Left ventricle myocardium inferior (tissue), 1 donor: Measurements from ENCODE around the gene IDI2. TPM values are rescaled to one million over a fixed set of nuclear protein-coding genes. Genes with fewer than 3 reads are reported as not detected.

Experiments
- DNase-seq: peaks from one replicate; pipeline ENCODE4 v3.0.0-alpha.2; 2020
- H3K27ac ChIP-seq: fragments of 200-600 bp; replicated peaks from 2 replicates; pipeline ENCODE4 v1.8.0; 2021
- H3K27me3 ChIP-seq: fragments of 200-600 bp; 2 replicates; pipeline ENCODE4 v1.8.0; 2021; ENCODE audit warnings: low read depth
- H3K36me3 ChIP-seq: fragments of 200-600 bp; 2 replicates; pipeline ENCODE4 v1.8.0; 2021
- H3K4me1 ChIP-seq: fragments of 200-600 bp; 2 replicates; pipeline ENCODE4 v1.8.0; 2021
- H3K4me3 ChIP-seq: fragments of 200-600 bp; 2 replicates; pipeline ENCODE4 v1.8.0; 2021; ENCODE audit warnings: mild to moderate bottlenecking, moderate library complexity
- H3K9me3 ChIP-seq: fragments of 200-600 bp; replicated peaks from 2 replicates; pipeline ENCODE4 v1.8.0; 2021
- CTCF ChIP-seq: fragments of 200-600 bp; IDR thresholded peaks from 2 replicates; pipeline ENCODE4 v1.8.0; 2021; ENCODE audit warnings: antibody characterized with exemption, mild to moderate bottlenecking, borderline replicate concordance
- intact Hi-C: fragments of 100-400 bp; cut with micrococcal nuclease; formaldehyde crosslinking; loops from one replicate; pipeline ENCODE4 v1.11.0; 2022
- total RNA-seq: library from RNA; stranded (reverse); fragmentation: NEBNext Ultra II Directional; extraction: Animal tissue kit (Norgen Biotek cat#: 25700); gene quantifications from one replicate; pipeline ENCODE4 v1.2.1, GENCODE V29; 2021
- donor health status: DM: no; HTN: yes; CAD: no; lungs with severe emphysema.

Gene IDI2
- total RNA-seq, 1 donor from 2014 or later: 0.33 TPM

- peaks cover 58% of the 10 kb centered on the region for H3K4me1 ChIP-seq
- H3K27me3 ChIP-seq: no peaks in the 10 kb centered on the region
- peak overlapping the region; percentile 96 for H3K27ac ChIP-seq
- TF ChIP-seq CTCF: no peak
- intact Hi-C loops: no loop called here
- H3K4me3 ChIP-seq: peak overlapping the region; percentile 92
- DNase-seq: no peak
- peaks cover 16% of the 10 kb centered on the region for H3K36me3 ChIP-seq
- no peaks in the 10 kb centered on the region for H3K9me3 ChIP-seq
Measured at GRCh38 chr10:988667-989545, 36.8 kb downstream of the IDI2 start.

DNA sequence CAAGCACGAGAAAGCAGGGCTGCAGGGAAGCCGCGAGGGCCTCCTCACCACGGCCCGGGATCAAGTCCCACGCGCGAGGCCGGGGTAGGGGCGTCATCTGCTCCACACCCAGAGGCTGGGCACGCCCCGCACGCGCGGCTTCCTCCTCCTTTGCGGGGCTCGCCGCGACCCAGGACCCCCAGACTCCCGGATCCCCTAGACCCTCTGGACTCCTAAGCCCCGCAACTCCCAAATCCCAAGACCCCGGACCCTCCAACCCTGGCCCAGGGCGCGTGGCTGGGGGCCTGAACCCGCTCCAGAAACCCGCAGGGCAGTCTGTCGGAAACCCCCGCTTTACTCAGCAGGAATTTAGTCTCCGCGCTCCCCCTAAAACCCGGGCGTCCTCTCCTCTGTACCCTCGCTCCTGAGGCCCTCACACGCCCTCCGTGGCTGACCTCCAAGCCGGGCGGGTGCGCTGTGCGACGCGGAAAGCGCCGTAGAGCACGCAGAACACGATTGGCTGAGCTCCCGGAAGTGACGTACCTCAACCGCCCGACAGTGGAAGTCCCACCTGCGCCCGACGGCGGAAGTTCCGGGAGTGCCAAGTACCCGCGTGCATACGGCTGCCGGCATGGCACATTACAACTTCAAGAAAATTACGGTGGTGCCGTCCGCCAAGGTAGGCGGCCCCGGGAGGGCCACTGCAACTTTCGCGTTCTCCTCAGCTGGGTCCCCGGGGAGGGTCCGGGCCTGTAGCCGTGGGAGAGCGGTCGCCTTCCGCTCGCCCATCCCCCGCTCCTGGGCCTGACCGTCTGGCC, 37.6 kb downstream of the IDI2 start, which contains the start of gene GTPBP4:
GTPBP4 (plus strand) TSS at position 565 of the 797 bp plus-strand sequence; CDS start at position 611, 46 bp downstream.
- intact Hi-C loops: no loop called here
- no peak for TF ChIP-seq CTCF
- Histone ChIP-seq H3K27me3 (no peaks in the 10 kb centered on the region), H3K4me1 (peaks cover 58% of the 10 kb centered on the region), H3K36me3 (peaks cover 8% of the 10 kb centered on the region), H3K9me3 (no peaks in the 10 kb centered on the region), H3K27ac (peak within 1 kb of the TSS; percentile 96), H3K4me3 (peak within 1 kb of the TSS; percentile 92)
- DNase-seq: peak; percentile 99

DNA sequence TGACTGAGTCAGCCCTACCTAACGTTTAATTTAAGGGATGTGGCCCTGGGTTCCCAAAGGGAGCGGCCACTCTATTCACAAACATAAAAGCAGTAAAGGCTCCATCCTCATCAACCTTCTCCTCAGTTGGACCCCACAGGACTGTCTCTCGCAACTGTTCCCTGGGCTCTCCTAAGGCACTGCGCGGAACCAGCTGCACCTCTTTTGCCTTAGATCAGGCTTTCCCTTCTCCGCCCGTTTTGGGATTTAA, 38.1 kb downstream of the IDI2 start:
- no peak for TF ChIP-seq CTCF
- Histone ChIP-seq H3K9me3 (no peaks in the 10 kb centered on the region), H3K27me3 (no peaks in the 10 kb centered on the region), H3K4me3 (peak overlapping the region; percentile 92), H3K36me3 (peaks cover 2% of the 10 kb centered on the region), H3K27ac (peak overlapping the region; percentile 96), H3K4me1 (peaks cover 58% of the 10 kb centered on the region)
- intact Hi-C loops: no loop called here
- DNase-seq: no peak

GRCh38 chr10:986881-987619, 38.6 kb downstream of the IDI2 start:
- no peak for TF ChIP-seq CTCF
- Histone ChIP-seq H3K36me3 (no peaks in the 10 kb centered on the region), H3K9me3 (no peaks in the 10 kb centered on the region), H3K4me1 (peaks cover 58% of the 10 kb centered on the region), H3K27ac (peak overlapping the region; percentile 96), H3K27me3 (no peaks in the 10 kb centered on the region), H3K4me3 (peak overlapping the region; percentile 92)
- DNase-seq: no peak
- intact Hi-C loops: no loop called here

DNA sequence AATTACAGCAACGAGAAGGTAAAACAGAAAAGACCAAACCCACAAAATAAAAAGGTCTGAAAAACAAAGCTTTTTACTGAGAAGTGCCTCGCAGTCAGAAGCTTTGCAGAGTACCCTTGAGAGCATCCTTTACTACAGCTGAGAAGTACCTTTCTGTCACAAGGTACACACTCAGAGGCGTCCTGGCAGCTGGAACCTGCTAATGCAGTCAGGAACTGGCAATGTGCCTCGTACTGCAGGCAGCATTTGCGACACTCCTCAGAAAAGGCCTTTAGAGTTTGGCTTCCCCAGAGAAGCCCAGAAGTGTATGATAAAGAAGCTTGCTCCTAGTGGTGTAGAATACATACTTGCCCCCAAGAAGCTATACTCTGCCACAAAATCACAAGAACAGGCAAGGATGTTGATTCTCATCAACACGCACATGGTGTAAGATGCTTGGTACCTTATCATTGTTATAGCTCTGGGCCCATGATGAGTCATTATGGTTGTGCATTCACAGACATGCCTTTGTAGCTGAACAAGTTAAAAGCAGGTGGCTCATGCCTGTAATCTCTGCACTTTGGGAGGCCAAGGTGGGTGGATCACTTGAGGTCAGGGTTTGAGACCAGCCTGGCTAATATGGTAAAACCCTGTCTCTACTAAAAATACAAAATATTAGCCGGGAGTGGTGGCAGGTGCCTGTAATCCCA, 39.4 kb downstream of the IDI2 start:
- Histone ChIP-seq H3K4me1 (peaks cover 58% of the 10 kb centered on the region), H3K4me3 (no peak overlapping the region), H3K27me3 (no peaks in the 10 kb centered on the region), H3K36me3 (no peaks in the 10 kb centered on the region), H3K9me3 (no peaks in the 10 kb centered on the region), H3K27ac (no peak overlapping the region)
- no peak for DNase-seq
- intact Hi-C loops: no loop called here
- no peak for TF ChIP-seq CTCF
